Islet precursor cell (in vitro differentiated cells): ENCODE data around the gene GRID1.

Experiments used
- DNase-seq: peaks from one replicate; pipeline ENCODE4 v3.0.0-alpha.2; 2018

The GRID1 gene

DNA sequence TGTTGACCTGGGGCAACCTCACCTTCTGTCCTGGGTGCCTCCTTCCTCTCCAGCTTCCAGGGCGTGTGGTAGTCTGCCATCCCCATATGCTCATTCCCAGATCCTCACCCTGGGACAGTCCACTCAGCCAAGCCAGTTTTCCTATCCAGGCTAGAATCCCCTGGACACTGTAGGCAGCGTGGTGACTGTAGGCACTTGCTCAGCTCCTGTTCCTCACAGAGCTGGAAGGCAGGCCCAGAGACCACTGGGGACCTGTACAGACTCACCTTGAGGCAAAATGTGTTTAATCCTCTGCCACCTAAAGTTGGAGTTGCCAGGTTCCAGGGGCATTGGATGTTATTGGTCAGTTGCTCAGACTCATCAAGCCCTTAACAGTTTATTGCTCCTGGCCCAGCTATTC is 2.4 kb upstream of the GRID1 start:
- peak; percentile 29 for DNase-seq

DNA sequence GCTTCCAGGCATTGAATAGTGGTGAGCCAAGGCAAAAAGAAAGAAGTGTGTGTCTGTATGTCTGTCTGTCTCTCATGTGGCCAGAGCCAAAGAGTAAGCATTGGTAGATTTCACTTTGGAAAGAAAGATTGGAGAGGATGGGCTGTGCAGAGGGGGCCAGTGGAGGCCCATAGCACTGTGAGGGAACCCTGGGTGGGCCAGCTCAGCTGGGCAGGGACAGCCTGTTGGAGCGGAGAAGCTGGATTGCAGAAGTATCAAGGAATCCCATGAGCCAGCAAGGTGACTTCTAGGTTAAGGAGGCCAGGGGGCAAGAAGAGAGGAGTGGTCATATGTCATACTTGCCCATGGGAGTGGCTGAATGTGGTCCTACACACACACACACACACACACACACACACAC is 1.5 kb upstream of the GRID1 start:
- no peak for DNase-seq

DNA sequence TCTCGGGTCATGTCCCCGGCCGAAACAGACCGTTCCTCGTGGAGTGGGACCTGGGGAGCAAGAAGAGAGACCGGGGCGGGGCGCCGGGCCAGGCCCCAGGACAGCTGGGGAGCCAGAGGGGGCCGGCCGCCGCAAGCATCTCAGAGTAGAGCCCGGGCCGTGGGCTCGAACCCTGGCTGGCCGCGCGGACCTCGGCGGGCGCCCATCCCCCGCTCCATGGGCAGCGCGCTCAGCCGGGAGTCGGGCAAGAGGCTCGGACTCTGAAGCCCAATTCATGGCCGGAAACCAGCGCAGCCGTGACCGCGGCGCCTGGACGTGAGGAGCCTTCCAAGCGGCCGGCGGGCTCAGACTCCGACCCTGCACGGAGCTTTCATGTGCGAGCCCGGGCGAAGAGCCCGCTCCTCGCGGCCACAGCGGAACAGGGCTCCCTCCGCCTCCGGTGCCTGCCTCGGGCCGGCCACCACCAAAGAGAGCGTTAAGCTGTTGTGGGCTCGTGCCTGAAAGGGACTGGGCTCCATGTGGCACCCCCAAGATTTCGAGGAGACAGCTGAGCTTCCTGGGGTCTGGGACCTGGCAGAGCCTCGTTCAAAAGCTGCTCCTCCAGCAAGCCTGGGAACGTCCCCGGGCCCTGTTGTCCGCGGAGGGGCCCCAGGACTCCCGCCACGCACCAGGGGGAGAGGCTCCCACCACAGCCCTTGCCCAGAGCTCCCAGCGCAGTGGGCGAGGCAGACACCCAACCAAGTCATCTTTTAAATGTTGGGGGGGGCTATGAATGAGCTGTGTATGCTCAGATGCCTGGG is 757 bp upstream of the GRID1 start:
- DNase-seq, result peak; percentile 57

DNA sequence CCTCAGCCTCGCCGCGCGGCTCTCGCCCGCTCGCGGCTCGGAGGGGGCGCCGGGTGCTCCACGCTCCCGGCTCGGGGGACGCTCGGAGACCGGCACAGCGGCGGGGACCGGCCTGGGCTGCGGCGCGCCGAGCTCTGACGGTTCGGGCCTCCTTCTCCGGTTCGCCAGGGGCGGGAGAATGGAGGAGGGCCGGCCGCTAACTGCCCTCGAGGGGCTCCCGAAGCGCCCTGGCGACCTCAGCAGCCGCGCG is 232 bp upstream of the GRID1 start:
- no peak for DNase-seq

DNA sequence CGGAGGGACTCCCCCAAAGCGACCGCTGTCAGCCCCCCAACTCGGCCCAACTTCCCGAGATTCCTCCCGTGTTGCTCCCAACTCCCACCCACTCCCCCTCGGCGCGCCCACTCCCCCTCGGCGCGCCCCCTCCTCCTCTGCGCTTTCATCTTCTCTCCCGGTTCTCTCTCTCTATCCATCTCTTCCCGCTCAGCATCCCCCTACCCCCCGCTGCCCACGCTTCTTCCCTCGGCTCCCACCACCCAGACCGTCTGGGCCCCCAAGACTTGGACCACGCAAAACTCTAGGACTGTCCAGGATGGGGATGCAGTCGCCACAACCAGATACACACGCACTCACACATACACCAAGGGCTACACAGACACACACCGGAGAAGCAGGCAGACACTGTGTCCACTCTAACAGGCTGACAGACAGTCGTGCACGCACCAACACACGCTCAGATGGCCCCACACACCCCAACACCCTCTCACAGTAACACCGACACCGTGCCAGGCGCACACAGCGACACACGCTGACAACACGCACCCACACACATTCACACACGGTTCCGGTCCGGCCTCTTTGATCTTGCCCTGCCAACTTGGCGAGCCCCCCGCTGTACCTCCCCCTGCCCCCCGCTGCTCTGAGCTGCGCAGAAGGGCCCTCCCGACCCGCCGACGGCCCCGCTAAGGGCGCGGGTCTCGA is 1.1 kb downstream of the GRID1 start:
- peak; percentile 55 for DNase-seq

DNA sequence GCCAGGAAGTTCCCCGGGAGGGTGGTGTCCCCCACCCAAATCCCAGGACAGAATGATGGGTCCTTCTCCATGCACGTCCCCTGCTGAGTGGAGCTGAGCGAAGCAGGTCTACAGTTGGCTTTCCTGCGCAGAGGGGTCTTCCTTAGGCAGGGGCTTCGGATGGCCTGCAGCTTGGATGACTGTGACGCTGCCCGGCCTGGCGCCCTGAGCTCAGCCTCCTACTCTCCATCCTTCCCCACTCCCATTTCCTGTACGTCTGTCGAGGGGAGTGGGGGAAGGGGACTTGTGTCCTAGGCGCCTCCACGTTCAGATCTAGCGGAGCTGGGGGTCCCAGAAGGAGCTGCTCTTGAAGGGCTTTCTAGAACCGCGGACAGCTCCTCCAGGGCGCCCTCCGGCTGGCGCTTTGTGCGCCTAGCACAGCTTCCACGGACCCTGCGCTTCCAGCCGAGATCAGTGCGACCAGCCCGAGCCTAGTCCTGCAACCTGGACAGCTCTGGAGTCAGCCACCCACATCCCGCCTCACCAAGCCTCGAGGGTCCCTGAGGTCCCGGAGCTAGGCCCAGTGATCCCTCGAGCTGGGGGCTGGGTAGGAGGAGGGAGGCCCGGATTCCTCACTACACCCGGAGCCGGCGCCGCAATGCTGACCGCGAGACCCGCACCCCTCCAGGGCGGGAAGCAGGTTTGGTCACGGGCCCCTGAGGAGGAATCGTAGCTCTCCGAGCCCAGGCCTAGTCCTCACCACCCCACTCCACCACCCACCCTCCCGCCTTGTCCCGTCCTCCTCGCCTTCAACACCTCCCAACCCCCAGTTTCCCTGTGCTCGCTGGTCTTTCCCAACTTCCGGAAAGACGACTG is 1.9 kb downstream of the GRID1 start:
- DNase-seq, result peak; percentile 86

DNA sequence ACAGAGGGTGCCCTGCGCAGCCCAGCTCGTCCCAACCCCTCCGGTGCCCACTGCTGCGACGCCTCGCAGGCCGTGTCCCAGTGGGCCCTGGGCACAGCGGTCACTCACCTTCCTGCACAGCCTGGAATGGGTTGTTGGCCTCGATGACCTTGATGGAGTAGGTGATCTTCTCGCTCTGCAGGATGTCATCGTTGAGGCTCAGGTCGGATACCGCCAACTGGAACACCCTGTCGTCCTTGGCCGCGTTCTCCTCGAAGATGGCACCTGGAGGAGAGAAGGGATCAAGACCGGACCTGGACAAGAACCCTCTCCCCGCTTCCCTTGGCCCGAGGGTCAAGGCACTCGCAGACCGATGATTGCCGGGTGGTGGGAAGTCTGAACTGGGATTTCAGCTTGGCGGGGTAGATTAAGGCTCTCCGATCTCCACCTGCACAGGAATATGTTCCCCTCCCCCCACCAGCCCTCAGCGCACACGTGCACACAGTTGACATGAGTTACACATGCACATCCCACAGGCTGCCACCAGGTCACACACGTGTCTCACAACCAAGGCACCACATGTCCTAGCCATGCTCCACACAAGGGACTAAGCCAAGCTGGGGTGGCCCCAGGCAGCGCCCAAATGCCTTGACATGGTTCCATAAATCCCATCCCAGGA is 2.6 kb downstream of the GRID1 start:
- DNase-seq, result peak; percentile 45

DNA sequence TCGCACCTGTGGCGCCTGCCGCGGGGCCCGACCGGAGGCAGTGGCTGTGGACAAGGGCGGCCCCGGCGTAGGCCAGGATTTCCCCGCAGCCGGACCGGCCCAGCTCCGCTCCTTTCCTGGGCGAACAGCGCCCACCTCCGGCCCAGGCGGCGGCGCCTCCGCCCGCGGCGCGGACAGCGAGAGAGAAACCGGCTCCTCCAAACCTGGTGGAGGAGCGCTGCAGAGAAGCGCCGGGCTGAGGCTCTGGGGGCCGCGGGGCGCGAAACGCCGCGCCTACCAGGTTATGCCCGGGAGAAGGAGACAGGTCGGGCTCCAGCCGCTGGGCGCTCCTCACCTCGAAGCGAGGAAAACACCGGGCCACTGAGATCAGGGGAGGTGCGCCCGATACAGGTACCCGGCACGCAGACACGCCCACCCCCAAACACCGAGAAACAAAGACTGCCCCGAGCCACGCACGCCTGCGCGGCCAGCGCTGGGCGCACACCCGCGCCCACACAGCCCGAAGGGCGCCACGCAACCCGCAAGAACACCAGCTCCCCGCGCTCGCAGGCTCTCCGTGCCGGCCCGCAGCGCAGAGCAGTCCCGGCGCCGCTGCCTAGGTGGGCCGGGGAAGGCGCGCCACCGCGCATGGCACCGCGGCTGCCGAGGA is 3.3 kb downstream of the GRID1 start:
- DNase-seq, result peak; percentile 86

DNA sequence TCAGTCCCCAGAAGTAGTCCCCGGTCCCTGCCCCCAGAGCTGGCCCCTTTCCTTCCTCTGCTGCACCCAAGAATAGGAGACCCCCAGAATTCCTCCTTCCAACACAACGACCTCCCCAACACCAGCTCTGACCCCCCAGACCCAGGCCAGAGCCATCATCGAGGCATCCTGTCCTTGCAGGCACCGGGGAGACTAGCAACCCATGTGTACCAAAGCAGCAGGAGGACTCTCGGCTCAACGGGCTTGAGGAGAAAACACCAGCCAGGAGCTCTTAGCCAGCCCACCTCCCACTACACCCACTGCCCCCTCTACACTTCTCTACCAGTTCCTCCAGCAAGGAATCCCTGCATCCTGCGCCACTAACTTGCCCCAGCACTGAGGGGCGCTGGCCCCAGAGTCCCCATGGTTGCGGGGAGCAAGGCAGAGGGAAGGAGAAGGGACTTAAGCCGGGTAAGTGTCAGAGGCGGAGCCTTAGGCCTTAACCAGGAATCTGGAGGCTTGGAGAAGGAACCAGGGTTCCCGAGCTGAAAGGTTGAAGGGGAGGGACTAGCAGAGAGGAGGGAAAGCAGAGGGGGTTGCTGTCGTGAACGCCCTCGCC is 3.9 kb downstream of the GRID1 start:
- DNase-seq, result no peak

DNA sequence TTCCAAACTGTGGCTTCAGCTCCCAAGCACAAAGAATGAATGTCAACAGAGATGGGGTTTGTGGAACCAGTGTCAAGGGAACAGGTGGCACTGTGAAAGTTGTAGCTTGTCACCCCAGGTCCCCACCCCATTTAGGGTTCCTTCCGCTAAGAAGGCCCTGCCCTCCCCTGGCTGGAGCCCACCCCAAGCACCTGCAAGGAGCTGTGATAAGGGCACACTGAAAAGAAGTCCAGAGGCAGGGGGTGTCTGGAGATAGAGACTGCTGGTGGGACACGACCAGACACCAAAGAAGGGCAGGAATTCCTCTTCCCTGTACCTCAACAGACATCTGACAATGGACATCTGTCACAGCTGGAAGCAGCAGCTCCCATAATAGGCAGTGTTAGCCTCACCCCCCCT is 4.5 kb downstream of the GRID1 start:
- peak; percentile 34 for DNase-seq

DNA sequence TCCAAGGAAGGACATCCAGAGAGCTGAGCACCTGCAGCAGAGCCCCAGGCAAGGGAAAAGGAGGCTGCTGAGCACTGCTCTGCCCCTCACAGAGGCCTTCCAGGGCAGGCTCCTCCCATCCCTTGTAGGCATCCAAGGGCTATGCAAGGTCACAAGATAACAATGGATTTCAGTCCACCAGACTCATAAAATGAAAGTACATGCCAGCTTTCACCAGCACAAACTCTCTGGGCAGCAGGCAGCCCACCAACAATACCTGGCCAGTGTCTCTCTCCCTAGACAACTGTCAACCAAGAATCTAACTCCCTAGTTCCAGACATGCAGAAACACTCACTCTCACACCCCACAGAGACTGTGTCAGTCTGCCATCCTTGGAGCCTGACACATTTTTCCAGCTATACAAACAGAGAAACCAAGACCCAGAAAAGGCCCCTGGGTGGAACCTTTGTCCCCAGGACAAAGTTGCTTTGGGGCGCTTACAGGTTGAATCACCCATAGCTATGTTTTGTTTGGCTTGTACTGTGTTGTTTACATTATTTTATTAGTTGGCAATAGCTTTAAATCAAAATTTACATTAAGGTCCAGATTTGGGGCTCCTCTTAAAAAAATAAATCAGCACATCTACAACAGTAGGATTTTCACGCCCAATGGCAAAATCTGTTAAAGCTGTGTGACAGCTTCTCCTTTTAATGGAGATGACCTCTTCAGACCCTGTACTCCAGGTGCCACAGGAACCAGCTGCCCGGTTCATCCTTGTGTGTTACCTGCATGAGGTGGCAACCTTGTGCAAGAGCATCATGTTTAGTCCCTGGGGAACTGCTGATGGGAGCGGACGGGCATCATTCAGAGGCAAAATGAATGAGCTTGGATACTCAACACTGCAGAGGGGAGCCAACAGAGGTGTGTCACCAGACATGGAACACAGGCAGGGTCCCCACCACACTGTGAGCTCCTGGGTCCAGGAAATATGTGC is 5.2 kb downstream of the GRID1 start:
- DNase-seq, result peak; percentile 43

DNA sequence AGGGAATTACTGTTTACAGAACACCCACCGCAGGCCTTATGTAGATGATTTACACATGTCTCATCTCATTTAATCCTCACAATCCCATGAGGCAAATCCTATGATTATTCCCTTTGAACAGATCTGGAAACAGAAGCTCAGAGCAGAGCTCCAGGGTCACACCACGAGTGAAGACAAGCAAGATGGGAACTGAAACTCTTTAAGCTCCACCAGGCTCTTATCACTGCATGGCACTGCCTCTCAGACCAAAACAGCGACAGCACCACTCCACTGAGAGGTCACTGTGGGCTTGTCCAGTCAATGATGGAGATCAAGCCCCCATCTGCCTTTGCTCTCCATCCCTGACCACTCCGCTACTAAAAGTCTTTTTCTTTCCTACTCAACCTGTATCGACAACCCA is 5.9 kb downstream of the GRID1 start:
- DNase-seq, result peak; percentile 39

DNA sequence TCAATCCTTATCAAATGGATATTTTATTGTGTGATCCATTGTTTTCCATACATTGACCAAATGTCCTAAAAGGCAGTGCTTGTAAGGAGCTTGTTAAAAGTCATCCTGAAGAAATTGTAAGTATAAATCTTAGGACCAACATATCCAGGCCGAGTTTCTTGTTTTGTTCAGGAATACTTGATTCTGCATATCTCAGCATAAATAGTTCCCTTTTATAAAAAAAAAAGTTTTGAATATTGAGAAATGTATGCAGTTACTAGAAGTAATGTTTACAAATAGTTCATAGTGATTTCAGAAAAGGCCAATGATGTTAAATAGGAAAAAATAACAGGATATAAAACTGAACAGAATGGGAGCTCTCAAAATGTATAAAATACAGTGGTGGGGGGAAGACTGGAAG is 6.6 kb downstream of the GRID1 start:
- DNase-seq, result no peak

DNA sequence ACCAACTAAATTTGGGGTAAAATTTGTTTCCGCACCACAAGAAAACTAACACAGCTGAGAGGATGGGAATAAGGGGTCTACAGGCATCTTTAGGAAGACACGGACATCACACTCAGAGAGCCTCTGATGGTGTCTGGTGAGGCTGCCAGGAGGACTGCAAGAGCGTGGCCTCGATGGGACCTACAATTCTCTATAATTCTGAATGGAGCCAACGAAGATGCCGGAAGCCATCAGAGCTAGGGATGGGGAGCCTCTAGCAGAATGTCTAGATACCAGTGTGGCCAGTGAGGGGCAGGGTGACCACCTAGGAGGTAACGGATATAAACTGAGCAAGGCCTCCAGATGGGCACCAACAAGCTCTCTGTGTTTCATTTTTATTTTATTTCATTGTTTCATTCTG is 7.5 kb downstream of the GRID1 start:
- peak; percentile 32 for DNase-seq

DNA sequence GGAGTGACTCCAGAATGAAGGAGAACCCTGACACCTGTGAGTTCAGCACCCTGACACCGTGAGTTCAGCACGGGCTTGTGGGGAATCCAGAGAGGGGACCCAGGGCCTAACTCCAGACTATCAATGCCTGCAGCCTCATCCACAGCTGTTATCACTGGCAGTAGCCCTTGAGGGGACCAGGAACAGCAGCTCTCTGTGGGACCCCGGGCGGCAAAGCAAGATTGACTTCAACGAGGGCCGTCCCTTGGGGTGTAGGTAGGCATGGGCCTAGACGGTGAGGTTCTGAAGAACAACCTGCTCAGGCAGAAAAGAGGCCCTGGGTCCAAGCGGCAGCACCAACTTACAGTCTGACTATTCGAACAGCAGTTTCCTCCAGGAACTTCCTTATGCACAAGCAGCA is 8.9 kb downstream of the GRID1 start:
- DNase-seq, result no peak

DNA sequence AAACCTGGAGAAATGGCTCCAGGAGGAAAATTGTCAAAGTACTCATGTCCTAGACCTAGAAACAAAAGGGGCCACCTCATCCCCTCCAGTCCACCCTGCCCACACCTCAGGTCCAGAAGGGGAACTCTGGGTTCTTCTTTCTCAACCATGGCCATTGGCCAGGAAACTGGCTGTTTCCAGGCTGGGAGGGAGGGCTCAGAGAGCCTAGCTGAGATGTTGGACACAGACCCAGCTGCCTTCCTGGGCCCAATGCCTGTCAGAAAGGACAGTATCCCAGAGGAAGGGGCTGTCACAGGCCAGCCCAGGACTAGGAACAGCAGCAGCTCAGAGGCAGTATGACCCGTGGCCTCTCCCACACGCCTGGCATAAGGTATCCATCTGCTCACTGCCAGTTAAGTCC is 9.6 kb downstream of the GRID1 start:
- no peak for DNase-seq

DNA sequence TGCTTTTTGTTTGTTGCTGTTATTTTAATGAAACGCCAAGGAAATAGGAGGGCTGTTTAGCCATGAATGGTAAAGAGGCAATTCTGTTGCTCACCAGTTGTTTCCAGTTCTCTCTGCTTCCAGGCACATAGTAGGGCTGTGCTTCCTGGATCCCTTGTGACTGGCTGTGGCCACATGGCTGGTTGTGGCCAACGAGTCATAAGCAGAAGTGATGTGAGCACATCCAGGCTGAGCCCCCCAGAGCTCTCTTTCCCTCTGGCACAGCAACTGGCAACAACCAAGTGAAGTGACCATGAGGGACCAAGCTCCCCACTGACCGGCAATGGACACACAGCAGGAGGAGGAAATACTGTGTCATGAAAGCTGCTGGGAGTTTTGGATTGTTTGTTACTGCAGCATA is 10.3 kb downstream of the GRID1 start:
- no peak for DNase-seq

DNA sequence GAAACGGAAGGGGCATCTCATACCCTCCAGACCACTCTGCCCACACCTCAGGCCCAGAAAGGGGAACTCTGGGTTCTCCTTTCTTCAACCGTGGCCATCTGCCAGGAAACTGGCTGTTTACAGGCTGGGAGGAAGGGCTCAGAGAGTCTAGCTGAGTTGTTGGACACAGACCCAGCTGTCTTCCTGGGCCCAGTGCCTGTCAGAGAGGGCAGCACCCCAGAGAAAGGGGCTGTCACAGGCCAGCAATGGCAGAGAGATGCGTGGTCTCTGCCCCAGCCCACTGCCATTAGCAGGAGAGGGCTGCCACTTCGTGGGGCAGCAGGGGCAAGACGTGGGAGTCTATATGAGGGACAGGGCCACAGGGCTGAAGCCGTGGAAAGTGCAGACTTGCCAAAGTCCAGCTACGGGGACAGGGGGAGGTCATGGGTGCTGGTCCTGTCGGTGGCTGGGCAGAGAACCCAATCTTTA is 11.0 kb downstream of the GRID1 start:
- DNase-seq, result no peak

DNA sequence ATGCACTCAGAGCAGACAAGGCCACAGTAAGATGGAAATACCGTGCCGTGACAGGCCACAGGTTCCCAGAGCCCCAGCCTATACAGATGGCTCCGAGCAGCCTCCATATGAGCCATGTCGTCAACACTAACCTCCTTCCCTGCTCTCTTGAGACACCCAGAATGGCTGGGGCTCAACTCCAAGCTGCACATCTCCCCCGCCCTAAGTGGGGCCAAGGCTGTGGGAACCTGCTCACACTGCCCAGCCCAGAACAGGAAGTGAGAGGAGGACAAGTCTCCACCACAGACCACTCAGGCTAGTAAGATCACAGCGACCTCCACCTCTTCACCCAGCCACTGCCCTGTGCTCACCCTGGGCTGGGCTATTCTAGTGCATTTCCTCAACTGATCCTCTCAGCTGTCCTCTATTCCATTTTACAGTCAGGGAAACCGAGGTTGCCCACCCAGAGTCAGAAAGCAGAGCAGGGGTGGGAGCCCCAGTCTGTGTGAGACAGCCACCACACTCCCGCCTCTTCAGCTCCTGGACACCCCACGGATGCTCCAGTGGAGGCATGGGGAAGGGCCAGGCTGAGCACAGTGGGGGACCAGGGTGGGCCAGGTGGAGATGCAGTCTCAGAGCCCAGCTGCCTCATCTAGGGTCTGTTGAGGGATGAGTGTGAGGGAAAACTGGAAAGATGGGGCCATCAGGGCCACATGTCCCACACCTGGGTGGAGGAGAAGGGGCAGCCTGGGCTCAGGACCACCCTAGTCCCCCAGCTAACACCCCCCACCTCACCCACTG is 11.6 kb downstream of the GRID1 start:
- DNase-seq, result no peak
